Activated CD8-positive, alpha-beta T cell treated with anti-CD3 and anti-CD28 coated beads for 36 hours (primary cell): ENCODE results near the gene PLPPR5. TPM values are rescaled to one million over a fixed set of nuclear protein-coding genes. Genes with fewer than 3 reads are reported as not detected.

Experiments
- ATAC-seq: fragments of 200-7000 bp; cut with Tn5 transposase; one replicate; pipeline ENCODE4 v1.10.0; 2021; ENCODE audit warnings: mild to moderate bottlenecking, moderate library complexity
- CTCF ChIA-PET: fragments of 350-600 bp; sonication (Branson Sonifier 250); formaldehyde crosslinking; loops from one replicate; lab custom pipeline; 2021; ENCODE audit warnings: antibody characterized with exemption; lab: Charles Lee
- POLR2A ChIA-PET: fragments of 350-600 bp; sonication (Branson Sonifier 250); formaldehyde crosslinking; loops from one replicate; lab custom pipeline; 2021; ENCODE audit warnings: antibody characterized with exemption; lab: Charles Lee
- DNase-seq: peaks from one replicate; pipeline ENCODE4 v3.0.0-alpha.2; 2020
- H3K27ac Mint-ChIP-seq: one replicate; pipeline ENCODE4 v1.8.0; 2021; ENCODE audit warnings: mild to moderate bottlenecking, mixed read lengths
- H3K27me3 Mint-ChIP-seq: one replicate; pipeline ENCODE4 v1.8.0; 2021; ENCODE audit warnings: mixed read lengths
- H3K36me3 Mint-ChIP-seq: one replicate; pipeline ENCODE4 v1.8.0; 2021; ENCODE audit warnings: low read depth, mixed read lengths
- H3K4me1 Mint-ChIP-seq: one replicate; pipeline ENCODE4 v1.8.0; 2021; ENCODE audit warnings: low read depth, mixed read lengths
- H3K4me3 Mint-ChIP-seq: one replicate; pipeline ENCODE4 v1.8.0; 2021; ENCODE audit warnings: mild to moderate bottlenecking, moderate library complexity, mixed read lengths
- H3K9me3 Mint-ChIP-seq: one replicate; pipeline ENCODE4 v1.8.0; 2021; ENCODE audit warnings: mixed read lengths
- intact Hi-C: fragments of 100-400 bp; cut with micrococcal nuclease; formaldehyde crosslinking; loops from one replicate; pipeline ENCODE4 v1.10.0; 2022
- total RNA-seq, 2 experiments: library from RNA; stranded (reverse); gene quantifications; one replicate each; pipeline ENCODE4 v1.2.3, GENCODE V29; 2021
- TF ChIP-seq, protein P1 (sequence below): fragments of 200-600 bp; IDR thresholded peaks from one replicate; pipeline ENCODE4 v1.8.0; 2022; ENCODE audit warnings: antibody characterized with exemption, mild to moderate bottlenecking

Gene PLPPR5
- total RNA-seq, 2 experiments from 2014 or later, result 0.07 TPM

DNA sequence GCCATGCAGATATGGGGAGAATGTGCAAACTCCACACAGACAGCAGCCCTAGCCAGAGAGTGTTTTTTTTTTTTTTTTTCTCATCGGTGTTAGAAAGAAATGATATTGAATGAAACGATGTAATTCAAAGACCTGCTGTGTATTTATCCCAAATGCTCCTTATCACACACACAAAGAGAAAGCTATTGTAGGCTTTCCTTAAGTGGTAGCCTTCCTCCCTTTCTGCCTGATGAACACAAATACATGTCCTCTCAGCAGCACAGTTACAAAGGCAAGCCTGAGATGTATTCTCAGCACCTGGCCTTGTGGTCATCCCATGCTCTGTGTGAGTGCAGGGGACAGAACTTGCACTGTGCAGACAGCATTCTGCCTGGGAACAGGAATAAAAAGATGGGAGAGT is 93.8 kb downstream of the PLPPR5 start:
- no peaks in the 10 kb centered on the region for H3K9me3 Mint-ChIP-seq
- ChIA-PET POLR2A (interaction anchor here (0.7 kb wide), 1 partner anchor 145 kb away, joined by 3 read pairs; no protein-coding TSS in a partner anchor), CTCF (interaction anchor here (2.0 kb wide), 1 partner anchor 117 kb away, joined by 4 read pairs; no protein-coding TSS in a partner anchor)
- TF ChIP-seq, protein P1, sequence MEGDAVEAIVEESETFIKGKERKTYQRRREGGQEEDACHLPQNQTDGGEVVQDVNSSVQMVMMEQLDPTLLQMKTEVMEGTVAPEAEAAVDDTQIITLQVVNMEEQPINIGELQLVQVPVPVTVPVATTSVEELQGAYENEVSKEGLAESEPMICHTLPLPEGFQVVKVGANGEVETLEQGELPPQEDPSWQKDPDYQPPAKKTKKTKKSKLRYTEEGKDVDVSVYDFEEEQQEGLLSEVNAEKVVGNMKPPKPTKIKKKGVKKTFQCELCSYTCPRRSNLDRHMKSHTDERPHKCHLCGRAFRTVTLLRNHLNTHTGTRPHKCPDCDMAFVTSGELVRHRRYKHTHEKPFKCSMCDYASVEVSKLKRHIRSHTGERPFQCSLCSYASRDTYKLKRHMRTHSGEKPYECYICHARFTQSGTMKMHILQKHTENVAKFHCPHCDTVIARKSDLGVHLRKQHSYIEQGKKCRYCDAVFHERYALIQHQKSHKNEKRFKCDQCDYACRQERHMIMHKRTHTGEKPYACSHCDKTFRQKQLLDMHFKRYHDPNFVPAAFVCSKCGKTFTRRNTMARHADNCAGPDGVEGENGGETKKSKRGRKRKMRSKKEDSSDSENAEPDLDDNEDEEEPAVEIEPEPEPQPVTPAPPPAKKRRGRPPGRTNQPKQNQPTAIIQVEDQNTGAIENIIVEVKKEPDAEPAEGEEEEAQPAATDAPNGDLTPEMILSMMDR, result no peak
- H3K27ac Mint-ChIP-seq, result no peak overlapping the region
- no peaks in the 10 kb centered on the region for H3K27me3 Mint-ChIP-seq
- H3K4me3 Mint-ChIP-seq, result no peak overlapping the region
- intact Hi-C loops, result no loop called here
- DNase-seq (no peak), ATAC-seq (no peak)
- no peaks in the 10 kb centered on the region for H3K36me3 Mint-ChIP-seq
- H3K4me1 Mint-ChIP-seq, result no peaks in the 10 kb centered on the region

- Mint-ChIP-seq H3K27me3 (no peaks in the 10 kb centered on the region), H3K4me3 (no peak overlapping the region), H3K27ac (no peak overlapping the region), H3K36me3 (no peaks in the 10 kb centered on the region), H3K9me3 (no peaks in the 10 kb centered on the region), H3K4me1 (no peaks in the 10 kb centered on the region)
- ChIA-PET CTCF (no interaction called here), POLR2A (no interaction called here)
- DNase-seq, result no peak
- intact Hi-C loops, result no loop called here
- no peak for ATAC-seq
- TF ChIP-seq, protein P1, result no peak
Measured at GRCh38 chr1:98908980-98909379, 95.7 kb downstream of the PLPPR5 start.

DNA sequence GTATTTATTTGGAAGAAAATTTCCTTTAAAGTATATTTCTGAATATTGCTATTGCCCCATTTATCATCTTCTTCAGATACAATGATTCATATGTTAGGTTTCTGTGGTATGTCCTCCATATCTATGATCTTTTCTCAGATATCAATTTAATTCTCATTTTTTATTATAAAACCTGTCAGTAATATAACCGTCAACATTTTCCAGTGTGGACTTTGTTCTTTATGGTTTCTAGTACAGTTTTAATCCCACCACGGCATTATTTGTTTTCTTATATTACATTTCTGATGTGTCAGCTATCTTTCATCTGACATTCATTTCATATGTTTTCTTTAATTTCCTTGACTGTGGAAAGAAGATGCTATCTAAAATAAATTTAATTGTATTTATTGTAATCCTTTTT is 97.9 kb downstream of the PLPPR5 start:
- intact Hi-C loops, result no loop called here
- H3K27ac Mint-ChIP-seq, result no peak overlapping the region
- TF ChIP-seq, protein P1, result no peak
- CTCF ChIA-PET, result interaction anchor here (1.2 kb wide), 1 partner anchor 12 kb away, joined by 3 read pairs; no protein-coding TSS in a partner anchor
- no peak for DNase-seq
- no peaks in the 10 kb centered on the region for H3K36me3 Mint-ChIP-seq
- ATAC-seq, result no peak
- H3K4me1 Mint-ChIP-seq, result no peaks in the 10 kb centered on the region
- no peak overlapping the region for H3K4me3 Mint-ChIP-seq
- no peaks in the 10 kb centered on the region for H3K9me3 Mint-ChIP-seq
- POLR2A ChIA-PET, result no interaction called here
- no peaks in the 10 kb centered on the region for H3K27me3 Mint-ChIP-seq

DNA sequence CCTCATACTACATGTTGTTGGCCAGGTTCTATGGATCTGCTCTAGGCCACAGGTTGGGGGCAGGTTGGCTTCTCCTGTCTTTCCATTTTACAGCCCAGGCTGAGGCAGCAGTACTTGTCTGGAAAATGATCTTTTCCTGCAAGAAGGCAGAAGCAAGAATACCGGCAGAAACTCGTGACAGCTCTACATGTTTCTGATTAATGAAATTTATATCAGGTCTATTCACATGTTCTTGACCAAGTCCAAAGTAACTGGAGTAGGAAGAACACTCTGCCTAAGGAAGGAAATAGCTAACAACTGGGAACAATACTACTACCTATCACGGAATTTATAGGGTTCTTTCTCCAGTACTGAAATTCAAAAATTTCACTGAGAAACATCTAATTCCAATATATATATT is 98.3 kb downstream of the PLPPR5 start:
- Mint-ChIP-seq H3K4me3 (no peak overlapping the region), H3K4me1 (no peaks in the 10 kb centered on the region), H3K27ac (no peak overlapping the region), H3K9me3 (no peaks in the 10 kb centered on the region), H3K27me3 (no peaks in the 10 kb centered on the region), H3K36me3 (no peaks in the 10 kb centered on the region)
- ChIA-PET CTCF (no interaction called here), POLR2A (no interaction called here)
- intact Hi-C loops, result no loop called here
- no peak for ATAC-seq
- TF ChIP-seq, protein P1, result no peak
- no peak for DNase-seq

DNA sequence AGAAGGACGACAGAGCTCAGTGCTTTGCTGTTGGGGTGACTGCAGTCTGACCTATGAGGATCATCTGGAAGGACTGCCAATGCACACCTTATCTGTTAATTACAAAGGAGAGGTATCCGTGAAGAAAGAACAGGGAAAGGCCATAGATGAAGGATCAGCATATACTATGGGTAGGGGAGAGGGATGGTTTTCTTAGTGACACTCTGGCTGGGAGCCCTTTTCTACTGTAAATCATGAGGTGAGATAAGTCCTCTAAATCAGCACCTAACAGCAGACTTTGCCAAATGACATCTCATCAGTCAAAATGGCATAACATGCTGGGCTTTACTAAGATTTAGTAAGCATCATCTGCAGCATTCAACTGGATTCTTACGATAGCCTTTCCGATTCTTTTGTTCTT is 100.0 kb downstream of the PLPPR5 start:
- H3K27me3 Mint-ChIP-seq, result no peaks in the 10 kb centered on the region
- intact Hi-C loops, result no loop called here

More for the DNA sequence above, 100.0 kb downstream of the PLPPR5 start:
- no peaks in the 10 kb centered on the region for H3K9me3 Mint-ChIP-seq
- ATAC-seq (no peak), DNase-seq (no peak)
- H3K4me1 Mint-ChIP-seq, result no peaks in the 10 kb centered on the region
- no peak overlapping the region for H3K4me3 Mint-ChIP-seq
- POLR2A ChIA-PET, result no interaction called here
- TF ChIP-seq, protein P1, result no peak
- CTCF ChIA-PET, result no interaction called here
- H3K27ac Mint-ChIP-seq, result no peak overlapping the region
- no peaks in the 10 kb centered on the region for H3K36me3 Mint-ChIP-seq
